H1 (cell line): ENCODE measurements around the gene LEMD2. TPM values are rescaled to one million over a fixed set of nuclear protein-coding genes. Genes with fewer than 3 reads are reported as not detected.

Experiments used
- CTCF ChIA-PET: fragments of 300-600 bp; sonication (Branson Sonifier 250); formaldehyde crosslinking; loops from one replicate; lab custom pipeline; 2021; ENCODE audit not compliant: partially characterized antibody; lab: Charles Lee
- POLR2A ChIA-PET: fragments of 300-600 bp; sonication (Branson Sonifier 250); formaldehyde crosslinking; loops from one replicate; lab custom pipeline; 2021; ENCODE audit warnings: inconsistent platforms; ENCODE audit not compliant: partially characterized antibody; lab: Charles Lee
- DNase-seq, 2 experiments: peaks; one replicate each; pipeline versions ENCODE4 v3.0.0 to v3.0.0-alpha.2; 2010 to 2022; ENCODE audit warnings: low spot score in 2 of 2, low read depth in 1 of 2, mixed read lengths in 1 of 2
- FAIRE-seq: peaks from 2 replicates; lab custom pipeline; 2011; peaks lifted over from hg19 to GRCh38; lab: Jason Lieb, UNC
- H2AFZ ChIP-seq: 2 replicates; pipeline ENCODE4 v1.8.1; 2012; ENCODE audit warnings: low read length, inconsistent platforms
- H2AK5ac ChIP-seq: 2 replicates; pipeline ENCODE4 v1.6.1; 2013; ENCODE audit warnings: low read depth, low read length
- H2BK120ac ChIP-seq: replicated peaks from 2 replicates; pipeline ENCODE3; 2013; ENCODE audit warnings: low read depth, low read length, inconsistent platforms
- H2BK12ac ChIP-seq: 2 replicates; pipeline ENCODE4 v1.6.1; 2013; ENCODE audit warnings: low read depth, low read length
- H2BK15ac ChIP-seq: 2 replicates; pipeline ENCODE4 v1.6.1; 2013; ENCODE audit warnings: low read length
- H2BK20ac ChIP-seq: 2 replicates; pipeline ENCODE4 v1.6.1; 2013; ENCODE audit warnings: low read length
- H2BK5ac ChIP-seq: 2 replicates; pipeline ENCODE4 v1.6.1; 2013; ENCODE audit warnings: low read depth, low read length
- H3K14ac ChIP-seq: 2 replicates; pipeline ENCODE4 v1.6.1; 2013; ENCODE audit warnings: inconsistent platforms; ENCODE audit not compliant: insufficient read length
- H3K18ac ChIP-seq: 2 replicates; pipeline ENCODE4 v1.6.1; 2013; ENCODE audit warnings: low read length; ENCODE audit errors: extremely low read depth
- H3K23ac ChIP-seq: 2 replicates; pipeline ENCODE4 v1.6.1; 2013; ENCODE audit warnings: inconsistent platforms; ENCODE audit not compliant: insufficient read length
- H3K23me2 ChIP-seq: 2 replicates; pipeline ENCODE4 v1.6.1; 2013; ENCODE audit warnings: low read depth, low read length
- H3K27ac ChIP-seq: 2 replicates; pipeline ENCODE4 v1.6.1; 2011; ENCODE audit warnings: low read depth, low read length, inconsistent platforms
- H3K27me3 ChIP-seq, 4 experiments: replicated peaks in 1 of 4; 1 replicate in 1 of 4; 2 replicates in 3 of 4; pipeline versions ENCODE4 v1.6.1 to v1.8.1; 2011 to 2013; ENCODE audit warnings: low read length in 3 of 4, mild to moderate bottlenecking in 3 of 4, inconsistent platforms in 2 of 4, mixed read lengths in 2 of 4, moderate library complexity in 1 of 4; ENCODE audit not compliant: control insufficient read depth in 3 of 4, insufficient read depth in 3 of 4; ENCODE audit errors: extremely low read depth in 1 of 4
- H3K36me3 ChIP-seq, 4 experiments: 2 replicates each; pipeline versions ENCODE4 v1.6.1 to v1.8.1; 2011 to 2013; ENCODE audit warnings: mild to moderate bottlenecking in 4 of 4, low read length in 3 of 4, moderate library complexity in 2 of 4, control low read depth in 1 of 4, inconsistent platforms in 1 of 4; ENCODE audit not compliant: insufficient read depth in 4 of 4, control insufficient read depth in 2 of 4
- H3K4ac ChIP-seq: replicated peaks from 2 replicates; pipeline ENCODE3; 2013; ENCODE audit warnings: low read length, low read depth, mixed read lengths, inconsistent platforms; ENCODE audit not compliant: insufficient read length
- H3K4me1 ChIP-seq, 4 experiments: replicated peaks in 1 of 4; 1 replicate in 1 of 4; 2 replicates in 3 of 4; pipeline versions ENCODE4 v1.6.1 to v1.8.1; 2011 to 2013; ENCODE audit warnings: low read length in 3 of 4, inconsistent platforms in 2 of 4, mixed read lengths in 1 of 4; ENCODE audit not compliant: insufficient read depth in 4 of 4, control insufficient read depth in 3 of 4
- H3K4me2 ChIP-seq, 2 experiments: 2 replicates each; pipeline versions ENCODE4 v1.6.1 to v1.8.1; 2011 to 2013; ENCODE audit warnings: low read depth in 2 of 2, low read length in 2 of 2, control low read depth in 1 of 2, inconsistent platforms in 1 of 2, mild to moderate bottlenecking in 1 of 2; ENCODE audit not compliant: insufficient read depth in 1 of 2
- H3K4me3 ChIP-seq, 4 experiments: fragments of 200-600, 300-600 bp in 1 of 4; sonication (generic), shearing (Covaris generic), sonication (Bioruptor Twin) in 1 of 4; 2 replicates each; pipeline versions ENCODE4 v1.5.1 to v1.8.1; 2011 to 2016; ENCODE audit warnings: low read length in 4 of 4, low read depth in 3 of 4, control low read depth in 2 of 4, inconsistent platforms in 2 of 4, mild to moderate bottlenecking in 2 of 4, mixed read lengths in 1 of 4, moderate library complexity in 1 of 4; ENCODE audit not compliant: insufficient read depth in 2 of 4; ENCODE audit errors: extremely low read depth in 1 of 4
- H3K56ac ChIP-seq: replicated peaks from 2 replicates; pipeline ENCODE3; 2013; ENCODE audit warnings: low read depth, mild to moderate bottlenecking, mixed read lengths, low read length, inconsistent platforms; ENCODE audit not compliant: insufficient read length
- H3K79me1 ChIP-seq: 2 replicates; pipeline ENCODE4 v1.6.1; 2013; ENCODE audit warnings: low read depth, low read length, control low read depth
- H3K79me2 ChIP-seq, 2 experiments: 2 replicates each; pipeline versions ENCODE4 v1.6.1 to v1.8.1; 2012 to 2013; ENCODE audit warnings: low read length in 2 of 2, mild to moderate bottlenecking in 2 of 2, inconsistent platforms in 1 of 2; ENCODE audit not compliant: insufficient read depth in 2 of 2, control insufficient read depth in 1 of 2
- H3K9ac ChIP-seq, 4 experiments: replicated peaks in 1 of 4; 1 replicate in 1 of 4; 2 replicates in 3 of 4; pipeline versions ENCODE4 v1.6.1 to v1.8.1; 2011 to 2013; ENCODE audit warnings: low read depth in 3 of 4, low read length in 3 of 4, control low read depth in 2 of 4, mild to moderate bottlenecking in 2 of 4, moderate library complexity in 2 of 4, inconsistent platforms in 1 of 4; ENCODE audit errors: extremely low read depth in 1 of 4
- H3K9me3 ChIP-seq, 2 experiments: 2 replicates each; pipeline versions ENCODE4 v1.6.1 to v1.8.1; 2012 to 2013; ENCODE audit warnings: mild to moderate bottlenecking in 2 of 2, moderate library complexity in 2 of 2, control low read depth in 1 of 2, inconsistent platforms in 1 of 2, low read depth in 1 of 2, low read length in 1 of 2, mixed read lengths in 1 of 2; ENCODE audit not compliant: insufficient read depth in 2 of 2
- H4K20me1 ChIP-seq, 2 experiments: replicated peaks in 1 of 2; 2 replicates each; pipeline versions ENCODE3 to v1.8.1; 2011 to 2013; ENCODE audit warnings: inconsistent platforms in 2 of 2, low read length in 2 of 2, mild to moderate bottlenecking in 1 of 2; ENCODE audit not compliant: insufficient read depth in 2 of 2, control insufficient read depth in 1 of 2
- H4K5ac ChIP-seq: 2 replicates; pipeline ENCODE4 v1.6.1; 2013; ENCODE audit warnings: low read length, low read depth, mixed read lengths, inconsistent platforms; ENCODE audit not compliant: insufficient read length
- H4K8ac ChIP-seq: 2 replicates; pipeline ENCODE4 v1.8.0; 2013; ENCODE audit warnings: mild to moderate bottlenecking, moderate library complexity, low read length, inconsistent platforms; ENCODE audit not compliant: insufficient read depth; ENCODE audit errors: extremely low read depth
- H4K91ac ChIP-seq: replicated peaks from 2 replicates; pipeline ENCODE3; 2013; ENCODE audit warnings: low read length, mixed read lengths, inconsistent platforms; ENCODE audit not compliant: insufficient read length
- CBX5 ChIP-seq: fragments of 300-800, 300-1000 bp; sonication (generic); IDR thresholded peaks from 2 replicates; pipeline ENCODE4 v1.7.1; 2016; ENCODE audit warnings: antibody characterized with exemption, low read length, low read depth
- FOSL1 ChIP-seq: IDR thresholded peaks from 2 replicates; pipeline ENCODE4 v1.6.1; 2011; ENCODE audit warnings: mild to moderate bottlenecking, low read depth, low read length, moderate library complexity; ENCODE audit not compliant: insufficient read depth
- JUN ChIP-seq: IDR thresholded peaks from 2 replicates; pipeline ENCODE4 v1.6.1; 2011; ENCODE audit warnings: low read depth, mild to moderate bottlenecking, improper control_type of control experiment, low read length
- KDM1A ChIP-seq: fragments of 200-600, 300-600 bp; sonication (generic); IDR thresholded peaks from 2 replicates; pipeline ENCODE4 v1.7.1; 2016; ENCODE audit warnings: mild to moderate bottlenecking, low read length, borderline replicate concordance
- KDM4A ChIP-seq: IDR thresholded peaks from one replicate; pipeline ENCODE4 v1.7.1; 2012; ENCODE audit warnings: low read depth, mild to moderate bottlenecking, moderate library complexity, low read length, inconsistent platforms; ENCODE audit not compliant: severe bottlenecking
- MAFK ChIP-seq: IDR thresholded peaks from 2 replicates; pipeline ENCODE4 v1.6.1; 2012; ENCODE audit warnings: low read depth, mild to moderate bottlenecking, improper control_type of control experiment, low read length
- NRF1 ChIP-seq: IDR thresholded peaks from 2 replicates; pipeline ENCODE4 v1.6.1; 2011; ENCODE audit warnings: mild to moderate bottlenecking, low read depth, low read length, improper control_type of control experiment
- RBBP5 ChIP-seq: IDR thresholded peaks from 2 replicates; pipeline ENCODE4 v1.7.1; 2012; ENCODE audit warnings: low read depth, mild to moderate bottlenecking, inconsistent platforms, low read length, moderate library complexity, borderline replicate concordance
- WGBS, 2 experiments: shearing (Covaris generic) in 1 of 2; methylation state at CpG; one replicate each; pipeline versions ENCODE4 v1.1.6 to v1.1.7; 2013 to 2015; ENCODE audit warnings: low lambda C conversion rate in 2 of 2, mixed read lengths in 2 of 2, inconsistent platforms in 1 of 2, low coverage in 1 of 2, missing lambda C conversion rate in 1 of 2; ENCODE audit not compliant: insufficient replicate concordance in 2 of 2, insufficient coverage in 1 of 2, insufficient read length in 1 of 2; ENCODE audit errors: extremely low coverage in 1 of 2, missing lambda C conversion rate in 1 of 2; 5-methylcytosine and 5-hydroxymethylcytosine counted together
- polyA plus RNA-seq, 7 experiments: library from polyadenylated mRNA; depleted of rRNA in 3 of 7; stranded (reverse) in 5 of 7; unstranded in 2 of 7; fragments of >200 nt in 5 of 7; fragments of 200-250 nt in 2 of 7; gene quantifications; 1 replicate in 5 of 7; 2 replicates in 1 of 7; 4 replicates in 1 of 7; pipeline versions ENCODE4 v1.2.1 to v1.2.3, GENCODE V29; 2011 to 2013; ENCODE audit warnings: missing spikeins in 2 of 7, mixed read lengths in 2 of 7
- total RNA-seq: library from RNA; stranded (reverse); fragmentation: NEBNext Ultra II Directional; extraction: Animal tissue kit (Norgen Biotek cat#: 25700); gene quantifications from 2 replicates; pipeline ENCODE4 v1.2.1, GENCODE V29; 2021
- TF ChIP-seq, protein P1 (sequence below), 3 experiments: IDR thresholded peaks; 1 replicate in 2 of 3; 2 replicates in 1 of 3; pipeline versions ENCODE4 v1.5.1 to v1.6.1; 2011; ENCODE audit warnings: low read length in 3 of 3, mild to moderate bottlenecking in 3 of 3, inconsistent platforms in 2 of 3, low read depth in 1 of 3, moderate library complexity in 1 of 3; ENCODE audit not compliant: insufficient read depth in 1 of 3; ENCODE audit errors: control extremely low read depth in 1 of 3
- TF ChIP-seq, protein P2 (sequence below): IDR thresholded peaks from 2 replicates; pipeline ENCODE4 v1.6.1; 2012; ENCODE audit warnings: inconsistent platforms

The LEMD2 gene
- total and polyA plus RNA-seq, 2 of the 8 experiments (the other 6 are each of a cell fraction or from before 2014, with no cell fraction given): 32.7 to 57.3 TPM

DNA sequence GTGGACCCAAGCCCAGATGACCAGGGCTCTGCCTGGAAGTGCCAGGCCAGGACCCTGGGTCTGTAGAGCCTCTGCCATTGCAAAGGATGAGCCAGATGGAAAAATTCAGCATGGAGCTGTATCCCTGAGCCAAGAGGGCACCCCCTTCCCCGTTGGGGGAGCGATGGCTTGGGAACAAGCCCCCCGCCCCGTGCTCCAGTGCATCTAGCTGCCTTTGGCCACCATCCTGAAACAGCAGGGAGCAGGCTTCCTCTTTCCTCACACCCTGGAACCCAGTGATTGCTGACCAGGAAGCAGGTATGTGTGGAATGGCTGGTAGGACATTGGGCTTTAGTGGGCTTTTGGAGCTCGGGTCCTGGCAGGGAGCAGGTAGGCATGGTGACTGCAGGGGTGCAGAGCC lies 12.7 kb upstream of the LEMD2 start:
- Histone ChIP-seq H3K23ac (no peak overlapping the region), H2BK20ac (peak overlapping the region; percentile 80), H2BK12ac (no peak overlapping the region; the same call in 1 of the 2 replicates), H2AK5ac (no peak overlapping the region), H4K20me1 (no peaks in the 10 kb centered on the region), H3K4me1 (peaks cover 0 to 10% (median 3%) of the 10 kb centered on the region in 4 experiments; a peak in 5 of 7 replicates), H3K27ac (no peak overlapping the region), H3K4me2 (no peak overlapping the region), H3K79me1 (no peaks in the 10 kb centered on the region), H2BK15ac (peak overlapping the region; percentile 81; the same call in 1 of the 2 replicates), H3K9ac (no peak overlapping the region), H3K79me2 (no peaks in the 10 kb centered on the region), H3K27me3 (peaks cover 0 to 6% (median 1%) of the 10 kb centered on the region in 4 experiments; a peak in 3 of 7 replicates), H3K14ac (no peak overlapping the region), H3K23me2 (no peaks in the 10 kb centered on the region), H3K36me3 (no peaks in the 10 kb centered on the region), H4K5ac (no peak overlapping the region), H4K91ac (peak overlapping the region; percentile 46), H4K8ac (no peak overlapping the region; the same call in 1 of the 2 replicates), H2AFZ (no peak overlapping the region), H3K18ac (no peak overlapping the region), H3K56ac (no peak overlapping the region), H2BK120ac (no peak overlapping the region), H3K4me3 (no peak overlapping the region), H3K4ac (no peak overlapping the region), H2BK5ac (peak overlapping the region; percentile 71; the same call in 1 of the 2 replicates), H3K9me3 (no peaks in the 10 kb centered on the region)
- 69% methylated on average over 5 of the region's 5 CpGs; no CpG with 5 or more reads in 1 of the 2 experiments for WGBS, 2 experiments
- POLR2A ChIA-PET: interaction anchor here (0.9 to 3.0 kb wide), 5 partner anchors 10 to 31 kb away, joined by 3 to 7 read pairs (median 6); no protein-coding TSS in a partner anchor
- FAIRE-seq (no peak), DNase-seq (no peak)
- CTCF ChIA-PET: interaction anchor here (0.8 to 4.0 kb wide), 12 partner anchors 11 to 166 kb away, joined by 3 to 26 read pairs (median 4); no protein-coding TSS in a partner anchor
- TF ChIP-seq, protein P1, sequence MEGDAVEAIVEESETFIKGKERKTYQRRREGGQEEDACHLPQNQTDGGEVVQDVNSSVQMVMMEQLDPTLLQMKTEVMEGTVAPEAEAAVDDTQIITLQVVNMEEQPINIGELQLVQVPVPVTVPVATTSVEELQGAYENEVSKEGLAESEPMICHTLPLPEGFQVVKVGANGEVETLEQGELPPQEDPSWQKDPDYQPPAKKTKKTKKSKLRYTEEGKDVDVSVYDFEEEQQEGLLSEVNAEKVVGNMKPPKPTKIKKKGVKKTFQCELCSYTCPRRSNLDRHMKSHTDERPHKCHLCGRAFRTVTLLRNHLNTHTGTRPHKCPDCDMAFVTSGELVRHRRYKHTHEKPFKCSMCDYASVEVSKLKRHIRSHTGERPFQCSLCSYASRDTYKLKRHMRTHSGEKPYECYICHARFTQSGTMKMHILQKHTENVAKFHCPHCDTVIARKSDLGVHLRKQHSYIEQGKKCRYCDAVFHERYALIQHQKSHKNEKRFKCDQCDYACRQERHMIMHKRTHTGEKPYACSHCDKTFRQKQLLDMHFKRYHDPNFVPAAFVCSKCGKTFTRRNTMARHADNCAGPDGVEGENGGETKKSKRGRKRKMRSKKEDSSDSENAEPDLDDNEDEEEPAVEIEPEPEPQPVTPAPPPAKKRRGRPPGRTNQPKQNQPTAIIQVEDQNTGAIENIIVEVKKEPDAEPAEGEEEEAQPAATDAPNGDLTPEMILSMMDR (IDR thresholded peaks at IDR 0.05; ENCODE audit: control extremely low read depth in 1 of 3, insufficient read depth in 1 of 3, low read depth in 1 of 3, low read length in 3 of 3): no peak
- TF ChIP-seq CBX5: no peak
- no peak for TF ChIP-seq MAFK
- TF ChIP-seq FOSL1: no peak
- no peak for TF ChIP-seq NRF1
- no peak for TF ChIP-seq JUN
- TF ChIP-seq KDM1A: no peak
- TF ChIP-seq KDM4A: no peak
- TF ChIP-seq, protein P2, sequence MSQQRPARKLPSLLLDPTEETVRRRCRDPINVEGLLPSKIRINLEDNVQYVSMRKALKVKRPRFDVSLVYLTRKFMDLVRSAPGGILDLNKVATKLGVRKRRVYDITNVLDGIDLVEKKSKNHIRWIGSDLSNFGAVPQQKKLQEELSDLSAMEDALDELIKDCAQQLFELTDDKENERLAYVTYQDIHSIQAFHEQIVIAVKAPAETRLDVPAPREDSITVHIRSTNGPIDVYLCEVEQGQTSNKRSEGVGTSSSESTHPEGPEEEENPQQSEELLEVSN: no peak
- no peak for TF ChIP-seq RBBP5
